ENCODE measurements around the gene EHD1. TPM values are rescaled to one million over a fixed set of nuclear protein-coding genes. Genes with fewer than 3 reads are reported as not detected.

The EHD1 gene
- polyA plus RNA-seq, 2 of the 4 experiments (the other 2 are of a cell fraction), result 25.9 to 37.8 TPM

DNA sequence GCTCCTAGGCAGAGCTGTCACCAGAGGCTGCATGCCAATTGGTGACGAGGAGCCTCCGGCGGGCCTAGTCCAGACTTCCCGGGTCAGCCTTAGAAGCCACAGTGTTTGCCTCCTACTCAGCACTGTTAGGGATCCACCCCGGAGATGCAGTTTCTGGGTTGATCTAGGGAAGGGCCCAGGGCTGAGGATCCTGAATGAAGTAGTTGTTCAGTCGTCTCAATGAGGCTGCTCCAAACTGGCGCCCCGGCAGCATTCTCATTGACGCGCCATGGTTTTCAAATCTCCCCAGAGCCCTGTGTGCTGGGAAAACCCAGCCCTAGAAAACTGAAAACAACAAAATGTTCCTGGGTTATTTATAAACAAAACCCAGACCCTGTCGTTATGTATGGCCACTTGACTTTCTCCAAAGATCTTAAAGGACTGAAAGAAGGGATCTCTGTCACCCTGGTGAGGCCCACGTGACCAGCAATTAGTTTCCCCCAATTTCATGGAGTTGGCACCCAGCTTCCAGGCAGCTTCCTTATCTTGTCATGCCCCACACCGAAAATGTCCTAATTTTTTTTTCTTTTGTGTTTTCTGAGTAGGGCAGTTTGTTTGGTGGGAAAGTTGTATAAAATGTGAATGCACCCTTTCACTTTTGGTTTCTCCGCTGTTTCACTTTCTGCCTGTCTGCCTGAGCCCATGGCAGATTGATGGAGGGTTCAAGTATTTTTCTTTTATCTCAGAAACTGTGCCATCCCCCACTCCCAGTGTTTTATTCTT lies 2.0 kb upstream of the EHD1 start:
- FAIRE-seq, result no peak
- Histone ChIP-seq H3K9me3 (no peaks in the 10 kb centered on the region), H3K4me3 (no peak overlapping the region), H3K27ac (peak overlapping the region in 1 of 2 experiments; percentile 32; a peak in 1 of 6 replicates), H3K4me2 (no peak overlapping the region), H3K4me1 (peaks cover 26% of the 10 kb centered on the region)
- TF ChIP-seq CHD2 (IDR thresholded peaks at IDR 0.05; ENCODE audit: low read length, partially characterized antibody), result no peak
- no peak for TF ChIP-seq PHF8 (IDR thresholded peaks at IDR 0.05; ENCODE audit: borderline replicate concordance, low read depth)
- TF ChIP-seq, protein P1, sequence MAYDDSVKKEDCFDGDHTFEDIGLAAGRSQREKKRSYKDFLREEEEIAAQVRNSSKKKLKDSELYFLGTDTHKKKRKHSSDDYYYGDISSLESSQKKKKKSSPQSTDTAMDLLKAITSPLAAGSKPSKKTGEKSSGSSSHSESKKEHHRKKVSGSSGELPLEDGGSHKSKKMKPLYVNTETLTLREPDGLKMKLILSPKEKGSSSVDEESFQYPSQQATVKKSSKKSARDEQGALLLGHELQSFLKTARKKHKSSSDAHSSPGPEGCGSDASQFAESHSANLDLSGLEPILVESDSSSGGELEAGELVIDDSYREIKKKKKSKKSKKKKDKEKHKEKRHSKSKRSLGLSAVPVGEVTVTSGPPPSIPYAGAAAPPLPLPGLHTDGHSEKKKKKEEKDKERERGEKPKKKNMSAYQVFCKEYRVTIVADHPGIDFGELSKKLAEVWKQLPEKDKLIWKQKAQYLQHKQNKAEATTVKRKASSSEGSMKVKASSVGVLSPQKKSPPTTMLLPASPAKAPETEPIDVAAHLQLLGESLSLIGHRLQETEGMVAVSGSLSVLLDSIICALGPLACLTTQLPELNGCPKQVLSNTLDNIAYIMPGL (CRISPR knock-in tag; IDR thresholded peaks at IDR 0.05; ENCODE audit: borderline replicate concordance), result no peak
- no peak for TF ChIP-seq SMC3 (IDR thresholded peaks at IDR 0.05)
- TF ChIP-seq JUN (IDR thresholded peaks at IDR 0.05), result no peak
- TF ChIP-seq, protein P2, sequence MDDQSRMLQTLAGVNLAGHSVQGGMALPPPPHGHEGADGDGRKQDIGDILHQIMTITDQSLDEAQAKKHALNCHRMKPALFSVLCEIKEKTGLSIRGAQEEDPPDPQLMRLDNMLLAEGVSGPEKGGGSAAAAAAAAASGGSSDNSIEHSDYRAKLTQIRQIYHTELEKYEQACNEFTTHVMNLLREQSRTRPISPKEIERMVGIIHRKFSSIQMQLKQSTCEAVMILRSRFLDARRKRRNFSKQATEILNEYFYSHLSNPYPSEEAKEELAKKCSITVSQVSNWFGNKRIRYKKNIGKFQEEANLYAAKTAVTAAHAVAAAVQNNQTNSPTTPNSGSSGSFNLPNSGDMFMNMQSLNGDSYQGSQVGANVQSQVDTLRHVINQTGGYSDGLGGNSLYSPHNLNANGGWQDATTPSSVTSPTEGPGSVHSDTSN (IDR thresholded peaks at IDR 0.05), result no peak
- TF ChIP-seq RCOR1 (IDR thresholded peaks at IDR 0.05; ENCODE audit: low read depth, low read length), result no peak
- TF ChIP-seq FOSB (CRISPR knock-in tag; IDR thresholded peaks at IDR 0.05), result no peak
- TF ChIP-seq EHMT2 (IDR thresholded peaks at IDR 0.05; ENCODE audit: low read depth), result no peak
- TF ChIP-seq, protein P3, sequence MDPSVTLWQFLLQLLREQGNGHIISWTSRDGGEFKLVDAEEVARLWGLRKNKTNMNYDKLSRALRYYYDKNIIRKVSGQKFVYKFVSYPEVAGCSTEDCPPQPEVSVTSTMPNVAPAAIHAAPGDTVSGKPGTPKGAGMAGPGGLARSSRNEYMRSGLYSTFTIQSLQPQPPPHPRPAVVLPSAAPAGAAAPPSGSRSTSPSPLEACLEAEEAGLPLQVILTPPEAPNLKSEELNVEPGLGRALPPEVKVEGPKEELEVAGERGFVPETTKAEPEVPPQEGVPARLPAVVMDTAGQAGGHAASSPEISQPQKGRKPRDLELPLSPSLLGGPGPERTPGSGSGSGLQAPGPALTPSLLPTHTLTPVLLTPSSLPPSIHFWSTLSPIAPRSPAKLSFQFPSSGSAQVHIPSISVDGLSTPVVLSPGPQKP (IDR thresholded peaks at IDR 0.05; ENCODE audit: low read depth, low read length), result no peak
- no peak for TF ChIP-seq FOSL2 (IDR thresholded peaks at IDR 0.05)
- no peak for TF ChIP-seq FOSL2 (CRISPR knock-in tag; IDR thresholded peaks at IDR 0.05)
- no peak for TF ChIP-seq CBX2 (IDR thresholded peaks at IDR 0.05; ENCODE audit: borderline replicate concordance, low read depth)
- no peak for TF ChIP-seq TFCP2L1 (CRISPR knock-in tag; IDR thresholded peaks at IDR 0.05)
- no peak for TF ChIP-seq MAFK (IDR thresholded peaks at IDR 0.05; ENCODE audit: partially characterized antibody)
- WGBS (ENCODE audit: missing lambda C conversion rate), result 89% methylated on average over 14 of the region's 14 CpGs
- ChIA-PET CTCF (interaction anchor here (1.0 to 31.5 kb wide), 4 partner anchors 11 to 134 kb away, joined by 4 to 1607 read pairs (median 159); partner anchors contain the start of genes ARL2 and CDC42BPG), POLR2A (interaction anchor here (0.7 to 3.1 kb wide), 5 partner anchors 9 to 33 kb away, joined by 3 to 25 read pairs (median 4); no protein-coding TSS in a partner anchor)
- ATAC-seq, result no peak
- no peak for DNase-seq (ENCODE audit: low read depth in 1 of 2, low spot score in 1 of 2)

DNA sequence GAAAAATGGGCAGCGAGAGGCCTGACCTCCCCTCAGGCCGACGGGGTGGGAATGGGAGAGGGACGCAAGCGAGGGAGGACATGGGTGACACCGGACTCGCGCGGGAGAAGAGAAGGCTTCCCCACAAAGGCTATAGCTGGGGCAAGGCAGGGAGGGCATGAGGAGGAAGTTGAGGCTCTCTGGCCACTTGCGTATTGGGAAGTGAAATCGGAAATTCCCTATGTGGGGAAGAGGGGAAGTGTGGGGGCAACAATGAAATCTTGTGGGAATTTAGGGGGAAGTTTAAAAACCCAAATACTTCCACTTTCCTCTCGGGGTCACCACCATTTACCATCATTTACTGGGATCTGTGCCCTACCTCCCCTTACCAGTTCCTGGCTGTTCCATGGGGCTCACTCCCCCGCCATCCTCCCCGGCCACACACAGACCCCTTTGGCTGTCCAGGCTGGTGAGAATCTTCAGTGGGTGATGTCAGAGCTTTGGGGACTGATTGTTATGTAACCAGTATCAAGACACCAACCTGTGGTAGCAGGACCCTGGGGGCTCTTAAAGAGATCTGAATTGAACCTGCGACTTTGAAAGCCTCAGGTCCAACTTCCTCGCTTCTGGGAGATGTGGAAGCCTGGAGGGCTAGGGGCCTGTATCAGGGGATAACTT lies 951 bp upstream of the EHD1 start:
- ATAC-seq (peak in 1 of 2 experiments; percentile 3; a peak in 2 of 6 replicates), FAIRE-seq (no peak), DNase-seq (ENCODE audit: low read depth in 1 of 2, low spot score in 1 of 2) (no peak)
- ChIA-PET CTCF (interaction anchor here (0.9 to 31.5 kb wide), 6 partner anchors 12 to 135 kb away, joined by 3 to 1607 read pairs (median 5); partner anchors contain the start of genes ARL2 and CDC42BPG), POLR2A (interaction anchor here (0.7 to 4.4 kb wide), 5 partner anchors 8 to 31 kb away, joined by 3 to 27 read pairs (median 8); no protein-coding TSS in a partner anchor)
- peak overlapping the region; percentile 92 for H3K4me2 ChIP-seq
- 26% methylated on average over 16 of the region's 16 CpGs for WGBS (ENCODE audit: missing lambda C conversion rate)
- H3K4me1 ChIP-seq, result peaks cover 24% of the 10 kb centered on the region
- H3K27ac ChIP-seq, result peak overlapping the region; percentile 90 to 97
- TF ChIP-seq, protein P4, sequence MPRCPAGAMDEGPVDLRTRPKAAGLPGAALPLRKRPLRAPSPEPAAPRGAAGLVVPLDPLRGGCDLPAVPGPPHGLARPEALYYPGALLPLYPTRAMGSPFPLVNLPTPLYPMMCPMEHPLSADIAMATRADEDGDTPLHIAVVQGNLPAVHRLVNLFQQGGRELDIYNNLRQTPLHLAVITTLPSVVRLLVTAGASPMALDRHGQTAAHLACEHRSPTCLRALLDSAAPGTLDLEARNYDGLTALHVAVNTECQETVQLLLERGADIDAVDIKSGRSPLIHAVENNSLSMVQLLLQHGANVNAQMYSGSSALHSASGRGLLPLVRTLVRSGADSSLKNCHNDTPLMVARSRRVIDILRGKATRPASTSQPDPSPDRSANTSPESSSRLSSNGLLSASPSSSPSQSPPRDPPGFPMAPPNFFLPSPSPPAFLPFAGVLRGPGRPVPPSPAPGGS (IDR thresholded peaks at IDR 0.05), result no peak
- TF ChIP-seq CBX8 (IDR thresholded peaks at IDR 0.05), result no peak
- TF ChIP-seq HOXB13 (CRISPR knock-in tag; IDR thresholded peaks at IDR 0.05; ENCODE audit: low read depth), result 0 out of 2 replicates have a peak, but pooled peaks have one; percentile 12
- TF ChIP-seq, protein P1 (CRISPR knock-in tag; IDR thresholded peaks at IDR 0.05; ENCODE audit: borderline replicate concordance), result no peak
- TF ChIP-seq FOSB (CRISPR knock-in tag; IDR thresholded peaks at IDR 0.05), result 0 out of 2 replicates have a peak, but pooled peaks have one; percentile 62
- no peaks in the 10 kb centered on the region for H3K9me3 ChIP-seq
- H3K4me3 ChIP-seq, result peak overlapping the region; percentile 90

Measured in A549 (cell line).